H1 (cell line): ENCODE results near the gene RNF135. TPM values are rescaled to one million over a fixed set of nuclear protein-coding genes. Genes with fewer than 3 reads are reported as not detected.

Source experiments
- CTCF ChIA-PET: fragments of 300-600 bp; sonication (Branson Sonifier 250); formaldehyde crosslinking; loops from one replicate; lab custom pipeline; 2021; ENCODE audit not compliant: partially characterized antibody; lab: Charles Lee
- POLR2A ChIA-PET: fragments of 300-600 bp; sonication (Branson Sonifier 250); formaldehyde crosslinking; loops from one replicate; lab custom pipeline; 2021; ENCODE audit warnings: inconsistent platforms; ENCODE audit not compliant: partially characterized antibody; lab: Charles Lee
- DNase-seq, 2 experiments: peaks; one replicate each; pipeline versions ENCODE4 v3.0.0 to v3.0.0-alpha.2; 2010 to 2022; ENCODE audit warnings: low spot score in 2 of 2, low read depth in 1 of 2, mixed read lengths in 1 of 2
- FAIRE-seq: peaks from 2 replicates; lab custom pipeline; 2011; peaks lifted over from hg19 to GRCh38; lab: Jason Lieb, UNC
- H2AFZ ChIP-seq: 2 replicates; pipeline ENCODE4 v1.8.1; 2012; ENCODE audit warnings: low read length, inconsistent platforms
- H2AK5ac ChIP-seq: 2 replicates; pipeline ENCODE4 v1.6.1; 2013; ENCODE audit warnings: low read depth, low read length
- H2BK120ac ChIP-seq: replicated peaks from 2 replicates; pipeline ENCODE3; 2013; ENCODE audit warnings: low read depth, low read length, inconsistent platforms
- H2BK12ac ChIP-seq: 2 replicates; pipeline ENCODE4 v1.6.1; 2013; ENCODE audit warnings: low read depth, low read length
- H2BK15ac ChIP-seq: 2 replicates; pipeline ENCODE4 v1.6.1; 2013; ENCODE audit warnings: low read length
- H2BK20ac ChIP-seq: 2 replicates; pipeline ENCODE4 v1.6.1; 2013; ENCODE audit warnings: low read length
- H2BK5ac ChIP-seq: 2 replicates; pipeline ENCODE4 v1.6.1; 2013; ENCODE audit warnings: low read depth, low read length
- H3K14ac ChIP-seq: 2 replicates; pipeline ENCODE4 v1.6.1; 2013; ENCODE audit warnings: inconsistent platforms; ENCODE audit not compliant: insufficient read length
- H3K18ac ChIP-seq: 2 replicates; pipeline ENCODE4 v1.6.1; 2013; ENCODE audit warnings: low read length; ENCODE audit errors: extremely low read depth
- H3K23ac ChIP-seq: 2 replicates; pipeline ENCODE4 v1.6.1; 2013; ENCODE audit warnings: inconsistent platforms; ENCODE audit not compliant: insufficient read length
- H3K23me2 ChIP-seq: 2 replicates; pipeline ENCODE4 v1.6.1; 2013; ENCODE audit warnings: low read depth, low read length
- H3K27ac ChIP-seq: 2 replicates; pipeline ENCODE4 v1.6.1; 2011; ENCODE audit warnings: low read depth, low read length, inconsistent platforms
- H3K27me3 ChIP-seq, 4 experiments: replicated peaks in 1 of 4; 1 replicate in 1 of 4; 2 replicates in 3 of 4; pipeline versions ENCODE4 v1.6.1 to v1.8.1; 2011 to 2013; ENCODE audit warnings: low read length in 3 of 4, mild to moderate bottlenecking in 3 of 4, inconsistent platforms in 2 of 4, mixed read lengths in 2 of 4, moderate library complexity in 1 of 4; ENCODE audit not compliant: control insufficient read depth in 3 of 4, insufficient read depth in 3 of 4; ENCODE audit errors: extremely low read depth in 1 of 4
- H3K36me3 ChIP-seq, 4 experiments: 2 replicates each; pipeline versions ENCODE4 v1.6.1 to v1.8.1; 2011 to 2013; ENCODE audit warnings: mild to moderate bottlenecking in 4 of 4, low read length in 3 of 4, moderate library complexity in 2 of 4, control low read depth in 1 of 4, inconsistent platforms in 1 of 4; ENCODE audit not compliant: insufficient read depth in 4 of 4, control insufficient read depth in 2 of 4
- H3K4ac ChIP-seq: replicated peaks from 2 replicates; pipeline ENCODE3; 2013; ENCODE audit warnings: low read length, low read depth, mixed read lengths, inconsistent platforms; ENCODE audit not compliant: insufficient read length
- H3K4me1 ChIP-seq, 4 experiments: replicated peaks in 1 of 4; 1 replicate in 1 of 4; 2 replicates in 3 of 4; pipeline versions ENCODE4 v1.6.1 to v1.8.1; 2011 to 2013; ENCODE audit warnings: low read length in 3 of 4, inconsistent platforms in 2 of 4, mixed read lengths in 1 of 4; ENCODE audit not compliant: insufficient read depth in 4 of 4, control insufficient read depth in 3 of 4
- H3K4me2 ChIP-seq, 2 experiments: 2 replicates each; pipeline versions ENCODE4 v1.6.1 to v1.8.1; 2011 to 2013; ENCODE audit warnings: low read depth in 2 of 2, low read length in 2 of 2, control low read depth in 1 of 2, inconsistent platforms in 1 of 2, mild to moderate bottlenecking in 1 of 2; ENCODE audit not compliant: insufficient read depth in 1 of 2
- H3K4me3 ChIP-seq, 4 experiments: fragments of 200-600, 300-600 bp in 1 of 4; sonication (generic), shearing (Covaris generic), sonication (Bioruptor Twin) in 1 of 4; 2 replicates each; pipeline versions ENCODE4 v1.5.1 to v1.8.1; 2011 to 2016; ENCODE audit warnings: low read length in 4 of 4, low read depth in 3 of 4, control low read depth in 2 of 4, inconsistent platforms in 2 of 4, mild to moderate bottlenecking in 2 of 4, mixed read lengths in 1 of 4, moderate library complexity in 1 of 4; ENCODE audit not compliant: insufficient read depth in 2 of 4; ENCODE audit errors: extremely low read depth in 1 of 4
- H3K56ac ChIP-seq: replicated peaks from 2 replicates; pipeline ENCODE3; 2013; ENCODE audit warnings: low read depth, mild to moderate bottlenecking, mixed read lengths, low read length, inconsistent platforms; ENCODE audit not compliant: insufficient read length
- H3K79me1 ChIP-seq: 2 replicates; pipeline ENCODE4 v1.6.1; 2013; ENCODE audit warnings: low read depth, low read length, control low read depth
- H3K79me2 ChIP-seq, 2 experiments: 2 replicates each; pipeline versions ENCODE4 v1.6.1 to v1.8.1; 2012 to 2013; ENCODE audit warnings: low read length in 2 of 2, mild to moderate bottlenecking in 2 of 2, inconsistent platforms in 1 of 2; ENCODE audit not compliant: insufficient read depth in 2 of 2, control insufficient read depth in 1 of 2
- H3K9ac ChIP-seq, 4 experiments: replicated peaks in 1 of 4; 1 replicate in 1 of 4; 2 replicates in 3 of 4; pipeline versions ENCODE4 v1.6.1 to v1.8.1; 2011 to 2013; ENCODE audit warnings: low read depth in 3 of 4, low read length in 3 of 4, control low read depth in 2 of 4, mild to moderate bottlenecking in 2 of 4, moderate library complexity in 2 of 4, inconsistent platforms in 1 of 4; ENCODE audit errors: extremely low read depth in 1 of 4
- H3K9me3 ChIP-seq, 2 experiments: 2 replicates each; pipeline versions ENCODE4 v1.6.1 to v1.8.1; 2012 to 2013; ENCODE audit warnings: mild to moderate bottlenecking in 2 of 2, moderate library complexity in 2 of 2, control low read depth in 1 of 2, inconsistent platforms in 1 of 2, low read depth in 1 of 2, low read length in 1 of 2, mixed read lengths in 1 of 2; ENCODE audit not compliant: insufficient read depth in 2 of 2
- H4K20me1 ChIP-seq, 2 experiments: replicated peaks in 1 of 2; 2 replicates each; pipeline versions ENCODE3 to v1.8.1; 2011 to 2013; ENCODE audit warnings: inconsistent platforms in 2 of 2, low read length in 2 of 2, mild to moderate bottlenecking in 1 of 2; ENCODE audit not compliant: insufficient read depth in 2 of 2, control insufficient read depth in 1 of 2
- H4K5ac ChIP-seq: 2 replicates; pipeline ENCODE4 v1.6.1; 2013; ENCODE audit warnings: low read length, low read depth, mixed read lengths, inconsistent platforms; ENCODE audit not compliant: insufficient read length
- H4K8ac ChIP-seq: 2 replicates; pipeline ENCODE4 v1.8.0; 2013; ENCODE audit warnings: mild to moderate bottlenecking, moderate library complexity, low read length, inconsistent platforms; ENCODE audit not compliant: insufficient read depth; ENCODE audit errors: extremely low read depth
- H4K91ac ChIP-seq: replicated peaks from 2 replicates; pipeline ENCODE3; 2013; ENCODE audit warnings: low read length, mixed read lengths, inconsistent platforms; ENCODE audit not compliant: insufficient read length
- JUN ChIP-seq: IDR thresholded peaks from 2 replicates; pipeline ENCODE4 v1.6.1; 2011; ENCODE audit warnings: low read depth, mild to moderate bottlenecking, improper control_type of control experiment, low read length
- SIX5 ChIP-seq: IDR thresholded peaks from 2 replicates; pipeline ENCODE4 v1.6.1; 2011; ENCODE audit warnings: mild to moderate bottlenecking, low read depth, low read length
- WGBS, 2 experiments: shearing (Covaris generic) in 1 of 2; methylation state at CpG; one replicate each; pipeline versions ENCODE4 v1.1.6 to v1.1.7; 2013 to 2015; ENCODE audit warnings: low lambda C conversion rate in 2 of 2, mixed read lengths in 2 of 2, inconsistent platforms in 1 of 2, low coverage in 1 of 2, missing lambda C conversion rate in 1 of 2; ENCODE audit not compliant: insufficient replicate concordance in 2 of 2, insufficient coverage in 1 of 2, insufficient read length in 1 of 2; ENCODE audit errors: extremely low coverage in 1 of 2, missing lambda C conversion rate in 1 of 2; 5-methylcytosine and 5-hydroxymethylcytosine counted together
- polyA plus RNA-seq, 7 experiments: library from polyadenylated mRNA; depleted of rRNA in 3 of 7; stranded (reverse) in 5 of 7; unstranded in 2 of 7; fragments of >200 nt in 5 of 7; fragments of 200-250 nt in 2 of 7; gene quantifications; 1 replicate in 5 of 7; 2 replicates in 1 of 7; 4 replicates in 1 of 7; pipeline versions ENCODE4 v1.2.1 to v1.2.3, GENCODE V29; 2011 to 2013; ENCODE audit warnings: missing spikeins in 2 of 7, mixed read lengths in 2 of 7
- total RNA-seq: library from RNA; stranded (reverse); fragmentation: NEBNext Ultra II Directional; extraction: Animal tissue kit (Norgen Biotek cat#: 25700); gene quantifications from 2 replicates; pipeline ENCODE4 v1.2.1, GENCODE V29; 2021

The RNF135 gene
- total and polyA plus RNA-seq, 2 of the 8 experiments (the other 6 are each of a cell fraction or from before 2014, with no cell fraction given), result 8.8 to 9.0 TPM

- Histone ChIP-seq H3K36me3 (no peaks in the 10 kb centered on the region), H2BK120ac (no peak overlapping the region), H3K9ac (no peak overlapping the region), H3K4me1 (peaks cover 0 to 3% (median 0%) of the 10 kb centered on the region in 4 experiments; a peak in 2 of 7 replicates), H4K5ac (no peak overlapping the region), H3K27me3 (no peaks in the 10 kb centered on the region; a peak in 1 of 7 replicates), H2AFZ (no peak overlapping the region), H2BK20ac (no peak overlapping the region), H3K9me3 (no peaks in the 10 kb centered on the region), H3K79me2 (no peaks in the 10 kb centered on the region), H3K27ac (no peak overlapping the region), H3K18ac (no peak overlapping the region), H3K4me2 (no peak overlapping the region), H2AK5ac (no peak overlapping the region), H2BK12ac (no peak overlapping the region), H3K4me3 (no peak overlapping the region), H4K8ac (no peak overlapping the region), H3K23me2 (no peaks in the 10 kb centered on the region), H2BK15ac (no peak overlapping the region), H3K4ac (no peak overlapping the region), H4K20me1 (no peaks in the 10 kb centered on the region), H3K14ac (no peak overlapping the region), H3K56ac (no peak overlapping the region), H2BK5ac (no peak overlapping the region), H3K23ac (no peak overlapping the region), H3K79me1 (no peaks in the 10 kb centered on the region), H4K91ac (no peak overlapping the region)
- DNase-seq (no peak), FAIRE-seq (no peak)
- CTCF ChIA-PET, result no interaction called here
- POLR2A ChIA-PET, result no interaction called here
- 88% methylated on average over 6 of the region's 6 CpGs; no CpG with 5 or more reads in 1 of the 2 experiments for WGBS, 2 experiments
- TF ChIP-seq JUN, result no peak
- no peak for TF ChIP-seq SIX5
Measured at GRCh38 chr17:30954046-30954830, 16.6 kb upstream of the RNF135 start.
